Mucosa of rectum (tissue), 2 donors: ENCODE data around the gene CNTD1.

Experiments
- H3K27ac ChIP-seq, 2 donors: one replicate each; pipeline ENCODE4 v1.7.0; 2013; ENCODE audit warnings: inconsistent platforms in 2 of 2, low read depth in 2 of 2, low read length in 2 of 2
- H3K27me3 ChIP-seq, 2 donors: one replicate each; pipeline ENCODE4 v1.7.0; 2013; ENCODE audit warnings: low read length in 2 of 2; ENCODE audit not compliant: control insufficient read depth in 2 of 2, insufficient read depth in 2 of 2
- H3K36me3 ChIP-seq, 2 donors: one replicate each; pipeline ENCODE4 v1.7.0; 2013; ENCODE audit warnings: low read length in 2 of 2; ENCODE audit not compliant: control insufficient read depth in 2 of 2, insufficient read depth in 2 of 2
- H3K4me1 ChIP-seq, 2 donors: one replicate each; pipeline ENCODE4 v1.7.0; 2013; ENCODE audit warnings: low read length in 2 of 2, mild to moderate bottlenecking in 1 of 2; ENCODE audit not compliant: control insufficient read depth in 2 of 2, insufficient read depth in 2 of 2
- H3K4me3 ChIP-seq, 2 donors: one replicate each; pipeline ENCODE4 v1.7.0; 2013; ENCODE audit warnings: low read length in 2 of 2
- H3K9ac ChIP-seq, 2 donors: one replicate each; pipeline ENCODE4 v1.7.0; 2013; ENCODE audit warnings: low read length in 2 of 2, low read depth in 1 of 2, mild to moderate bottlenecking in 1 of 2
- H3K9me3 ChIP-seq, 2 donors: one replicate each; pipeline ENCODE4 v1.7.0; 2013; ENCODE audit warnings: low read length in 2 of 2; ENCODE audit not compliant: control insufficient read depth in 2 of 2
- donor health status: healthy.
- donor health status: Normal muscosa, but diverticular disease.

The CNTD1 gene

GRCh38 chr17:42798383-42799380 is at the start of gene CNTD1, which contains the start of gene COA3:
TSS of gene CNTD1 (plus strand) at chr17:42798861. CDS start at chr17:42799068, 207 bp downstream.
TSS of gene COA3 (minus strand) at chr17:42798704. CDS start at chr17:42798681, 23 bp downstream.
- Histone ChIP-seq H3K4me3 (peak within 1 kb of the TSS; percentile 97 to 98), H3K9ac (peak within 1 kb of the TSS; percentile 97 to 99), H3K36me3 (peaks cover 6 to 12% of the 10 kb centered on the region in 2 donors), H3K27ac (peak within 1 kb of the TSS; percentile 90 to 94), H3K4me1 (peaks cover 48% of the 10 kb centered on the region in 2 donors), H3K27me3 (no peaks in the 10 kb centered on the region), H3K9me3 (no peaks in the 10 kb centered on the region)

GRCh38 chr17:42748908-42749798 is 49.5 kb upstream of the CNTD1 start:
- Histone ChIP-seq H3K27ac (peak overlapping the region; percentile 49 to 60), H3K4me3 (no peak overlapping the region)

GRCh38 chr17:42750739-42751344 is 47.8 kb upstream of the CNTD1 start:
- no peaks in the 10 kb centered on the region for H3K36me3 ChIP-seq
- no peak overlapping the region for H3K27ac ChIP-seq
- no peaks in the 10 kb centered on the region for H3K9me3 ChIP-seq
- no peaks in the 10 kb centered on the region for H3K27me3 ChIP-seq
- peaks cover 2 to 4% of the 10 kb centered on the region in 2 donors for H3K4me1 ChIP-seq
- H3K9ac ChIP-seq = no peak overlapping the region
- H3K4me3 ChIP-seq = no peak overlapping the region

More at GRCh38 chr17:42748908-42749798, 49.5 kb upstream of the CNTD1 start:
- Histone ChIP-seq H3K9me3 (no peaks in the 10 kb centered on the region), H3K27me3 (no peaks in the 10 kb centered on the region), H3K9ac (no peak overlapping the region), H3K4me1 (peaks cover 2 to 7% of the 10 kb centered on the region in 2 donors), H3K36me3 (no peaks in the 10 kb centered on the region)

GRCh38 chr17:42751628-42752027 is 47.0 kb upstream of the CNTD1 start:
- Histone ChIP-seq H3K36me3 (no peaks in the 10 kb centered on the region), H3K27me3 (no peaks in the 10 kb centered on the region), H3K27ac (no peak overlapping the region), H3K4me3 (no peak overlapping the region), H3K9ac (no peak overlapping the region), H3K9me3 (no peaks in the 10 kb centered on the region), H3K4me1 (peaks cover 2 to 4% of the 10 kb centered on the region in 2 donors)

GRCh38 chr17:42754782-42755181 is 43.9 kb upstream of the CNTD1 start:
- Histone ChIP-seq H3K4me1 (peaks cover 0 to 2% of the 10 kb centered on the region in 2 donors), H3K36me3 (no peaks in the 10 kb centered on the region), H3K27ac (no peak overlapping the region), H3K9me3 (no peaks in the 10 kb centered on the region), H3K27me3 (peaks cover 0 to 4% of the 10 kb centered on the region in 2 donors), H3K9ac (no peak overlapping the region), H3K4me3 (no peak overlapping the region)

GRCh38 chr17:42759982-42760651 is 38.5 kb upstream of the CNTD1 start:
- Histone ChIP-seq H3K36me3 (no peaks in the 10 kb centered on the region), H3K27me3 (peaks cover 7 to 13% of the 10 kb centered on the region in 2 donors), H3K4me3 (peak overlapping the region in 1 of 2 donors; percentile 31), H3K4me1 (peaks cover 0 to 3% of the 10 kb centered on the region in 2 donors), H3K27ac (no peak overlapping the region), H3K9me3 (no peaks in the 10 kb centered on the region), H3K9ac (no peak overlapping the region)

GRCh38 chr17:42760652-42761581 is 37.7 kb upstream of the CNTD1 start, which contains the start of gene RAMP2:
TSS of gene RAMP2 (plus strand) at chr17:42761227. CDS start at chr17:42761262, 35 bp downstream.
- peak within 1 kb of the TSS; percentile 29 to 41 for H3K4me3 ChIP-seq
- H3K36me3 ChIP-seq = no peaks in the 10 kb centered on the region
- H3K9me3 ChIP-seq = no peaks in the 10 kb centered on the region
- peak within 1 kb of the TSS in 1 of 2 donors; percentile 13 for H3K27ac ChIP-seq
- H3K9ac ChIP-seq = peak within 1 kb of the TSS; percentile 6 to 34
- peaks cover 0 to 3% of the 10 kb centered on the region in 2 donors for H3K4me1 ChIP-seq
- peaks cover 7 to 13% of the 10 kb centered on the region in 2 donors for H3K27me3 ChIP-seq

GRCh38 chr17:42761638-42762037 is 37.0 kb upstream of the CNTD1 start:
- Histone ChIP-seq H3K4me1 (peaks cover 0 to 3% of the 10 kb centered on the region in 2 donors), H3K4me3 (peak overlapping the region; percentile 29 to 41), H3K36me3 (no peaks in the 10 kb centered on the region), H3K9ac (peak overlapping the region; percentile 6 to 34), H3K27ac (no peak overlapping the region), H3K9me3 (no peaks in the 10 kb centered on the region), H3K27me3 (peaks cover 7 to 13% of the 10 kb centered on the region in 2 donors)
